Psoas muscle (tissue), 8 donors: ENCODE measurements around the gene HVCN1. TPM values are rescaled to one million over a fixed set of nuclear protein-coding genes. Genes with fewer than 3 reads are reported as not detected.
A peak's percentile ranks its signal among the peaks of the same experiment; 100 is the strongest.

Experiments
- ATAC-seq, 4 donors: fragments of 200-7000 bp; cut with Tn5 transposase; one replicate each; pipeline ENCODE4 v1.9.1; 2020; ENCODE audit warnings: moderate library complexity in 3 of 4, mild to moderate bottlenecking in 2 of 4
- DNase-seq, 2 donors: peaks; one replicate each; pipeline ENCODE4 v3.0.0-alpha.2; 2020
- H3K27ac ChIP-seq: fragments of 200-600 bp; one replicate; pipeline ENCODE4 v1.8.0; 2022
- H3K27me3 ChIP-seq, 3 donors: fragments of 200-600 bp in 1 of 3; one replicate each; pipeline versions ENCODE4 v1.6.1 to v1.8.0; 2013 to 2022; ENCODE audit warnings: low read length in 2 of 3, mild to moderate bottlenecking in 2 of 3, moderate library complexity in 1 of 3; ENCODE audit not compliant: insufficient read depth in 3 of 3
- H3K36me3 ChIP-seq, 2 donors: fragments of 200-600 bp in 1 of 2; one replicate each; pipeline versions ENCODE4 v1.6.1 to v1.8.0; 2013 to 2022; ENCODE audit warnings: low read depth in 1 of 2, mild to moderate bottlenecking in 1 of 2, moderate library complexity in 1 of 2; ENCODE audit not compliant: insufficient read depth in 1 of 2
- H3K4me1 ChIP-seq: fragments of 200-600 bp; one replicate; pipeline ENCODE4 v1.8.0; 2022
- H3K4me3 ChIP-seq: fragments of 200-600 bp; one replicate; pipeline ENCODE4 v1.8.0; 2022; ENCODE audit warnings: mild to moderate bottlenecking
- H3K9me3 ChIP-seq: fragments of 200-600 bp; one replicate; pipeline ENCODE4 v1.8.0; 2022
- WGBS, 3 donors: extraction: QIAGEN DNeasy Blood & Tissue Kit; methylation state at CpG; one replicate each; pipeline versions ENCODE4 v1.1.6 to v1.1.7; 2013; 5-methylcytosine and 5-hydroxymethylcytosine counted together
- intact Hi-C, 2 donors: fragments of 100-400 bp; cut with DNase I; formaldehyde crosslinking; loops; one replicate each; pipeline versions ENCODE4 v1.11.0 to v1.14.2; 2022
- polyA plus RNA-seq, 3 donors: library from polyadenylated mRNA; stranded (reverse); fragments of 200-250 nt; gene quantifications; one replicate each; pipeline ENCODE4 v1.2.3, GENCODE V29; 2013
- total RNA-seq, 4 donors: library from RNA; stranded (reverse); fragmentation: NEBNext Ultra II Directional in 2 of 4; extraction: Animal tissue kit (Norgen Biotek cat#: 25700) in 2 of 4; gene quantifications; one replicate each; pipeline versions ENCODE4 v1.2.1 to v1.2.4, GENCODE V29; 2021 to 2023
- TF ChIP-seq, protein P1 (sequence below): fragments of 200-600 bp; IDR thresholded peaks from one replicate; pipeline ENCODE4 v1.8.0; 2022; ENCODE audit warnings: antibody characterized with exemption
- donor health status: healthy with polysubstance abuse.
- donor health status: DM: no; HTN: no; CAD: no; lungs with moderate emphysema.
- donor health status: Bipolar disorder and iron deficiency.
- donor health status: healthy.
- donor health status: DM: yes; HTN: yes; CAD: no.
- donor health status: DM: no; HTN: no; CAD: no.
- donor health status: DM: no; HTN: no; CAD: no.
- donor health status: DM: yes; HTN: yes; CAD: no.

The HVCN1 gene
- total and polyA plus RNA-seq, 7 donors = 1.4 to 8.9 (median 3.1) TPM

DNA sequence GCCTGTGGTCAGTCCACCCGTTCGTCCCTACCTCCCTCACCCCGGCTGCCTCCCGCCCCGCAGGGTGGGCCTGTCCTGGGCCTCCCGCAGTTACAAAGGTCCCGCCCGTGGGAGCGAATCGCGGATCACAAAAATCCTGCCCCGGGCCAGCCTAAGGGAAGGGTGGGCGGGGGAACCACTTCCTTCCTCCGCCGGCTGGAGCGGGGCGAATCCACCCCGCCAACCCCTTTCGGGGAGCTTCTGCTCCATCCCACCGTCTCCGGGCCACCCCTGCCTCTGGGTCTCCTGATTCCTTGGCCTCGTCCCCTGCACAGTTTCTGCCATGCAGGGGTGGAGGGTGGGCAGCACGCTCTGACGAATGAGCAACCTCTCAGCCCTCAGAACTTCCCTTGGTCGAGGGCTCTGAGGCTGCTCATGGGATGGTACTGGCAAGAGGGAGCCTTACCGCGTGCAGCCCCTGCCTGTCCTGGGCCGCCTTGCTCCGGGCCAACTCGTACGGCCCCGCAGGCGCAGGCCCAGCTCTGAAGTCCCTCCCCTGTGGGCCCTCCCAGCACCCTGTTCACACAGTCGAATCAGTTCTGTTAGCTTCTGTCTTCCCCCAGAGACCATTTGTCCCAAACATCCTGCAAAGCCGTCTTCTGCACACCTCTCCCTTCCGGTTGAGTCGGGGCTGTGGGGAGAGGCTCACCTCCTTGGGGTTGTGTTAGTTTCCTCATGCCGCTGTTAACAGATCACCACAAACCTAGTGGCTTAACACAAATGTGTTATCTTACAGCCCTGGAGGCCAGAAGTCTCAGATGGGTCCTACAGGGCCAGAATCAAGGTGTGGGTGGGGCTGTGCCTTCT, 589 bp upstream of the HVCN1 start:
- no peaks in the 10 kb centered on the region for H3K36me3 ChIP-seq
- no peaks in the 10 kb centered on the region for H3K4me1 ChIP-seq
- TF ChIP-seq, protein P1, sequence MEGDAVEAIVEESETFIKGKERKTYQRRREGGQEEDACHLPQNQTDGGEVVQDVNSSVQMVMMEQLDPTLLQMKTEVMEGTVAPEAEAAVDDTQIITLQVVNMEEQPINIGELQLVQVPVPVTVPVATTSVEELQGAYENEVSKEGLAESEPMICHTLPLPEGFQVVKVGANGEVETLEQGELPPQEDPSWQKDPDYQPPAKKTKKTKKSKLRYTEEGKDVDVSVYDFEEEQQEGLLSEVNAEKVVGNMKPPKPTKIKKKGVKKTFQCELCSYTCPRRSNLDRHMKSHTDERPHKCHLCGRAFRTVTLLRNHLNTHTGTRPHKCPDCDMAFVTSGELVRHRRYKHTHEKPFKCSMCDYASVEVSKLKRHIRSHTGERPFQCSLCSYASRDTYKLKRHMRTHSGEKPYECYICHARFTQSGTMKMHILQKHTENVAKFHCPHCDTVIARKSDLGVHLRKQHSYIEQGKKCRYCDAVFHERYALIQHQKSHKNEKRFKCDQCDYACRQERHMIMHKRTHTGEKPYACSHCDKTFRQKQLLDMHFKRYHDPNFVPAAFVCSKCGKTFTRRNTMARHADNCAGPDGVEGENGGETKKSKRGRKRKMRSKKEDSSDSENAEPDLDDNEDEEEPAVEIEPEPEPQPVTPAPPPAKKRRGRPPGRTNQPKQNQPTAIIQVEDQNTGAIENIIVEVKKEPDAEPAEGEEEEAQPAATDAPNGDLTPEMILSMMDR = no peak
- H3K9me3 ChIP-seq = peaks cover 3% of the 10 kb centered on the region
- peak overlapping the region; percentile 75 for H3K4me3 ChIP-seq
- intact Hi-C loops = loop anchor here (5.0 to 10.0 kb wide), 4 partner anchors 42 to 235 kb away; partner anchors contain the start of genes ARPC3 (in 1 of the 2) and TCTN1 (in 1 of the 2)
- DNase-seq = peak; percentile 66 to 71
- peak overlapping the region; percentile 25 for H3K27ac ChIP-seq
- H3K27me3 ChIP-seq = peaks cover 0 to 20% (median 7%) of the 10 kb centered on the region in 3 donors
- 5 to 15% (median 9%) methylated on average over 29 to 38 of the region's 38 CpGs for WGBS, 3 donors
- peak; percentile 58 to 76 (median 60) for ATAC-seq

DNA sequence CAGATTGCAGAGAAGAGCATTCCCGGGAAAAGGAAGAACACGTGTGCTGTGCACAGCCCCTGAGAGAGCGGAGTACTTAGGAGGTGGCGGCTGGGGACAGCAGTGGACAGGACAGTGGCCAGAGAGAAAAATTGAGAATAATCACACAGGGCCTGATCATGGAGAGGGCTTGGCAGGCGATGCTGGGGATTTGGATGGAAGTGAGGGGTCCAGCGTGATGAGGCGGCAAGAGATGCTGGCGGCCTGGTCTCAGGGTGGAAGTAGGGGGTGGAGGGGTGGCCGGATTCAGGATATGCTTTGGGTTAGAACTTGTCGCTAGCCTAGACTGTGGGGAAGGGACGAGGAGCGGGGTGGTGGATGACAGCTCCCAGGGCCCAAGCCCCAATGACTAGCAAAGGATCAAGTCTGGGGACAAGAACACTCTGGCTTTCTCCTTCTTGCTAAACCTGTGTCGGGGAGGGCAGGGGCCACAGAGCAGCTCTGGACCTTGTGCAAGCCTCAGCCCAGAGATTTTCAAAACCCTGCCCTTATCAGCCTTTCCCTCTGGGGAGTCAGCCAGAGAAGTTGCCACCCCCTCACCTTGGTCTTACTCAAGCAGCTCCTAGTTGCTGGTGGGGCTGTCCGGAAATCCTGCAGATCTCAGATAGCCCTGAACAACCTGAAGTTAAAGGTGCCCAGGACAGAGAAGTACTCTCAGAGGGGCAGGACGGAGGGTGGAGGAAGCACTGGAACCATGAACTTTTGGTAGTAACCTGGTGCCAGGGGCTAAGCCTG, 1.3 kb downstream of the HVCN1 start:
- DNase-seq = no peak
- WGBS, 3 donors = 90 to 91% (median 91%) methylated on average over 15 of the region's 15 CpGs
- H3K27ac ChIP-seq = no peak overlapping the region
- intact Hi-C loops = loop anchor here in 1 of 2 donors (5.0 kb wide), 1 partner anchor 40 kb away; no protein-coding TSS in a partner anchor
- no peak for ATAC-seq
- H3K4me1 ChIP-seq = no peaks in the 10 kb centered on the region
- TF ChIP-seq, protein P1 = no peak
- peak overlapping the region; percentile 75 for H3K4me3 ChIP-seq
- peaks cover 3% of the 10 kb centered on the region for H3K9me3 ChIP-seq
- peaks cover 0 to 20% (median 7%) of the 10 kb centered on the region in 3 donors for H3K27me3 ChIP-seq
- H3K36me3 ChIP-seq = no peaks in the 10 kb centered on the region

DNA sequence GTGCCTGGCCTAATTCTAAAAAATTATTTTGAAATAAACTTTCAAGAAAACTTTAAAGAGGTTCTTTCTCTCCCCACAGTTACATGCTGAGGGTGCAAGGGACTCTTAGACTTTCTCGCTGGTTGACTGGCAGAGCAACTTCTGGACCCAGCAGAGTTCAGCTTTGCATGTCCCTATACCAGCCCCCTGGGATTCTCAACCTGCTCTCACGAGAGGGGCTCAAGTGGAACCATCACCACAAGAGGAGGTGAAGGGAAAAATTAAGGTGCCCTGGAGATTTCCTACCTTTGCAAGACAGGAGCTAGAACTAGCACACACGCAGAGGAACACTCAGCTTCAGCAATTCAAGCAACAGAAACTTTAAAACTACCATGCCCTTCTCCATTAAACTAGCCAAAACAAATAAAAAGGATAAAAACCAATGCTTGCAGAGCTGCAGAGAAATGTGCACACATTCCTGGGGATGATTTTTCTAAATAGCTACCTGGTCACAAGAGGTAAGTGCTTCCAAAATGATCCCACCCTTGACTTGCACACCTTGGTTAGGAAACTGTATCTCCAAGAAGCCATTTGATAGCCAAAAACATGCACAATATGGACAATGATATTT, 2.5 kb downstream of the HVCN1 start:
- DNase-seq (no peak), ATAC-seq (no peak)
- intact Hi-C loops = loop anchor here in 1 of 2 donors (5.0 kb wide), 1 partner anchor 39 kb away; no protein-coding TSS in a partner anchor
- H3K36me3 ChIP-seq = no peaks in the 10 kb centered on the region
- peaks cover 3% of the 10 kb centered on the region for H3K9me3 ChIP-seq
- no peak overlapping the region for H3K27ac ChIP-seq
- TF ChIP-seq, protein P1 = no peak
- H3K4me1 ChIP-seq = no peaks in the 10 kb centered on the region
- peaks cover 0 to 20% (median 7%) of the 10 kb centered on the region in 3 donors for H3K27me3 ChIP-seq
- WGBS, 3 donors = 90 to 95% (median 92%) methylated on average over 3 of the region's 3 CpGs
- no peak overlapping the region for H3K4me3 ChIP-seq

DNA sequence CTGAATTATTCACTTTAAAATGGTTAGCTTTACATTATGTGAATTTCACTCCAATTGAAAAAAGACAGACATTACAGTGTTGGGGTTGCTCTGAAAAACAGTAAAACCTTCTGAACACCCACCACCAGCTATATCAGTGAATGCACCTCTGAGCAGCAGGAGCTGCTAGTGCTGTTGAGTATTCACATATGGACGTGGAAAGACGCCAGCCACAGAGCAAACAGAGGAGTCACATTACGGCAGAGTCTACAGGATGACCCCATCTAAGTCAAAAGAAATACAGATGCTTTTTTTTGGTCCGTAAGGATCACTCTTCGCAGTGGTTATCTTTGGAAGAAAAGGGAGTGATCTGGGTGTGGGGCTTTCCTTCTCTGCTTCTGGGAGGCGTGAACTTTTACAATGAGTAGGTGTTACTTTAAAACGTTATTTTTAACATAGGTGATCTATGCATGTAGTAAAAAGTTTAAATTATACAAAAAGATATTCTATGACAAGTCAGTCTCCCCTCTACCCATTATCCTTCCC, 4.5 kb downstream of the HVCN1 start:
- Histone ChIP-seq H3K4me3 (no peak overlapping the region), H3K27ac (no peak overlapping the region), H3K36me3 (no peaks in the 10 kb centered on the region), H3K27me3 (peaks cover 0 to 20% (median 7%) of the 10 kb centered on the region in 3 donors), H3K9me3 (peaks cover 3% of the 10 kb centered on the region), H3K4me1 (no peaks in the 10 kb centered on the region)
- TF ChIP-seq, protein P1 = no peak
- DNase-seq (no peak), ATAC-seq (no peak)
- 64 to 68% (median 65%) methylated on average over 7 of the region's 7 CpGs for WGBS, 3 donors
- intact Hi-C loops = no loop called here
